GM15510 (cell line): Measurements from ENCODE around the gene RAB22A.

Experiments used
- POLR2A ChIP-seq: IDR thresholded peaks from 3 replicates; pipeline ENCODE4 v1.6.1; 2011; ENCODE audit warnings: borderline replicate concordance; ENCODE audit not compliant: insufficient read length; ENCODE audit errors: extremely low read depth

The RAB22A gene

DNA sequence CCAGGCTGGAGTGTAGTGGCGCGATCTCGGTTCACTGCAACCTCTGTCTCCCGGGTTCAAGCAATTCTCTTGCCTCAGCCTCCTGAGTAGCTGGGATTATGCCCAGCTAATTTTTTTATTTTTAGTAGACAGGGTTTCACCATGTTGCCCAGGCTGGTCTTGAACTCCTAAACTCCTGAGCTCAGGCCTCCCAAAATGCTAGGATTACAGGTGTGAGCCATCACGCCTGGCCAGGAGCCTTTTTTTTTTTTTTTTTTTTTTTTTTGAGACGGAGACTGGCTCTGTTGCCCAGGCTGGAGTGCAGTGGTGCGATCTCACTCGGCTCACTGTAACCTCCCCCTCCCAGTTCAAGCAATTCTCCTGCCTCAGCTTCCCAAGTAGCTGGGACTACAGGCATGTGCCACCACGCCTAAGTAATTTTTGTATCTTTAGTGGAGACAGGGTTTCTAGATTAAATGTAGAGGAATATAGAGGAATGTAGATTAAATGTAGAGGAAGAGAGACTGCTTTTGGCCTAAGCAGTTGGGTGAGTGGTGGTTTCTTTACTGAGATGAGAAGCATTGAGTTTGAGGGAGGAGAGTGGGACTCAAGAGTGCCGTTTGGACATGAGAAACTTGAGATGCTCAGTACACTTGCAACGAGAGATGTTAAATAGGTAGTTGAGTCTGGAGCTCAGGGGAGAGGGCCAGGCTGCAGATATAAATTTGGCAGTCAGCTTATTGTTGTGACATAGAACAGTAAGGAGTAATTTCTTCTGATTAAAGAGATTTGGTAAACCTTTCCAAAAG is 96.2 kb downstream of the RAB22A start:
- TF ChIP-seq POLR2A = no peak

DNA sequence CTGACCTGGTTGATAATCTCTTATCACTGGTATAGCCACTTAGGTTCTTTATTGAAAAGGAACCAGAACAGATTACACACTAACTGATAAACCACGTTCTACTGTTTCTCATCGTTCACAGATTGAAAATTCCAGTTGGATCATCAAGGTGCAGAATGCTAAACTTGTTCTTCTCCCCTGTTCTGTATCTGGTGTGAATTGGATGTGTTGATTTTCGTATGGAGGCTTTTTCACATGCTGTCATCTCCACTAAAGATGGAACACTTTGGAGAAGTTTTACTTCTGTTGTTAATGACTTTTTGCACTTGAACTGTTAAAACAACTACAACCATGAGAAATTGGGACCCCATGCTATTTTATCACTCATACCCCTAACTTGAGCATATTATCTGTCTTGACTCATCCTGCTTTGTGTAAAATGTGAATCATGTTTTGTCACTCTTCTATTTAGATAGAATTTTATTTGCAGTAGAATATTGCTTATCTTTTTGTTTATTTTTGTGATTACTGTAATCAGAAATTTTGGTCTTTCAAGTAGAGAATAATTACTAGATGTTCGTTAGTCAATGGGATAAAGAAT is 97.0 kb downstream of the RAB22A start:
- no peak for TF ChIP-seq POLR2A

DNA sequence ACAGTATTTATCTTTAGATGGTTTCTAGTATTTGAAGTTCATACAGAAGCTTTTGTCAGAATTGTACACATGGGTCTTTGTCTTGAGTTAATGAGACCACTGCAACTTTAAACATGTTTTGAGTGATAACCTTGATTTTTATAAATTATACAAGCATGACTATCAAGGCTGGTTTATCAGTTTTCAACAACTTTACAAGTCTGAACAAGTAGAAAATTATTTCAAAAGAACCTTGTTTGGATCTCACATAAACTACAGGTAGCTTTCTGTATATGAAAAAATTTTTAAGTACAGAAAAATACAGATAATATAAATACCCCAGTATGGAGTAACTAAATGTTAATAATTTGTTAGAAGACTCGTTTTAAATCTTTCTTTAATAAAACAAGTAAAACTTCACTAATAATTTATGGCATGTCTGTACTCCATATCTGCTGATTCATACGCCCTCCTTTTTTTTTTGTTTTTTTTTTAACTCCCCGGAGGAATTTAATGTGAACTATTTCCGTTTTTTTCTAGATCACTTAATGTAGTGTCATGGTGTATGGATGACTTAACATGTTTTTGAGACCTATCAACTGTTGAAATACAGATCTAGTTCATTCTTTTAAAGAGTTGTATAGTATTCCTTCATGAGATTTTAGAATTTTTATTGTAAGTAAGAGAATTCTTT is 97.8 kb downstream of the RAB22A start:
- no peak for TF ChIP-seq POLR2A

DNA sequence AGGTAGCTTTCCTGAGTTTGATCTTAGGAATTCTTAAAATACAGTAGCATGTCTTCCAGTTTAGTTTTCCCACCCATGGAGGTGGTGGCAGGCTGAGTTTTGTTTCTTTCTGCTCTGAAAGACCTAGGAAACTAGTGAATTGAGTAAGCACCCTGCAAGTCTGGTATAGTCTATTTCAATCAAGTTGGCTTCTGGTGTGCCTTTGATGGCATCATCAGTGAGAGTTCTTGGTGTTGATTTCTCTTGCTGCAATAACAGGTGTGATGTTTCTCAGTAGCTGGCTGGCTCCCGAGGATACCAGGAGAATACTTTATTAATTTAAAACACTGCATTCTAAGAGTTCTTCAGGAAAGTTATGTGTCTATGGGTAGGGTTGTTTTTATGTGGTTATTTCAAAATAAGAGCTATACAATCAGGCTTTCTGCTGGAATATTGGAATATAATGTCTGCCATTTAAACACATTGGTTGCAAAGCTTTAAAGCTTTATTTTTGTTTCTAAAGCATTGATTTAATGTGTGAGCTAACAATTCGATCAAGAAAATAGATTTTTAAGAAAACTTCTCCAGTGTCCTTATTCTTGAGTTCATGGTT is 98.5 kb downstream of the RAB22A start:
- no peak for TF ChIP-seq POLR2A

DNA sequence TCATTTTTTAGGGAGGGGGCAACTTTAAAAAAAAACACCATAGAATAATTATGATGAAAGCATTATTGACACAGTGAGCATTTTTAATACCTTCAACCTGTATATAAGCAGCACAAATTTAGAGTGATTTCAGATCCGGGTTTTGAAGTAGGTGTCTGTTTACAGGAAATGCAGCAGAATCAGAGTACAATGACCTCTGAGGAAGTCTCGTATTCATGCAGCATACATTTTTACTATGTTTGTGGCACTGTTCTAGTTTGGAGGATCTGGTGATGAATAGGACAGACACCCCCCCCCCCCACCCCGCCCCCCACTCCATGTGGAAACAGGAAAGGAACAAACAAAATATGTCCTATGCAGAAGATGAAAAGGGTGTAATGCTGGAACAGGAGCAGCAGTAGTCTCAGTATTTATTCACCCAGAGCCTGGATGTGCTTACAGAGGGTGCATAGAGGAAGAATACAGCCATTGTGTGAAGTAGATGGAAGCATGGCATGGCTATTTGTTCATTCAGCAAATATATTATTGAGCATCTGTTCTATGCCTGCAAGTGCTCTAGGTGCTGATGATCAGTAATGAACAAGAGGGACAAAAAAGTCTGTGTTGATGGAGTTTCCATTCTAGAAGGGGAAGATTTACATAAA is 99.2 kb downstream of the RAB22A start:
- no peak for TF ChIP-seq POLR2A

DNA sequence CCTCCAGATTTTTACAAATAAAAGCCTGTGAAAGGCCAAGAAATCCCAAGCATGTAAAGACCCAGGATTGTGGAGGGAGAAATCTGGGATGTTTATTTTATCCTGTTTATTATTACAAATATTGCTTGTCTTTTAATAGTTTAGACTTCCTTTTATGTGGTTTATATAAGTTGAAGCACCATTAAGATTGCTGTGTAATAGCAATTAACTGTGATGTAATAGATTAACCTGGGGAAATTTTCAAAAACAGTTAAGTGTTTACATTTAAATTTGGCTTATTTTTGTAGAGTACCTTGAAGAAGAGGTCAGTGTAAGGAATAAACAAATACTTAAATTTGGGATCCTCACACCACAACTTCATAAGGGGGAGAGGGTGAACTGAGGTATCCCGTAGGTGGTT is 106.5 kb downstream of the RAB22A start:
- TF ChIP-seq POLR2A = no peak

DNA sequence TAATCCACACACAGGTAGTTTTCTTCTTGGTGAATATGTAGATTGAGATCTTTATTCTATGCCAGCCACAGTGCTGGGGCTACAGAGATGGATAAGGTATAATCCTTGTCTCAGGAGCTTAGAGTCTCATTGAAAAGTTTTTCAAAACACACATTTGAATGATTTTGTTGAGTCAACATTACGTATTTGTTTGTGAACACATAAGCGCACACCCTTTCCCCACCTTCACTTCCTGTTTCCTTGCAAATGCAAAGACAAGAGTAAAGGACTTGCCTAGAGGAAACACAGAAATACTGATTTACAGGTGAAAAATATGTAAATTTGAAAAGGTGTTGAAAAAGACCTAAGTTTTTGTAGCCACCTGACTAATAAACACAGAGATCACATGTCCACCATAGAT is 107.3 kb downstream of the RAB22A start:
- no peak for TF ChIP-seq POLR2A
